A549 (cell line): ENCODE results near the gene ZRANB1. TPM values are rescaled to one million over a fixed set of nuclear protein-coding genes. Genes with fewer than 3 reads are reported as not detected.

Experiments used
- ATAC-seq, 2 experiments: fragments of 200-7000 bp in 1 of 2; fragments of >200 bp in 1 of 2; cut with Nextera tagmentation in 1 of 2; cut with Tn5 transposase in 1 of 2; 3 replicates each; pipeline versions ENCODE4 v1.8.0 to v1.9.1; 2018 to 2020; ENCODE audit warnings: mild to moderate bottlenecking in 1 of 2, moderate library complexity in 1 of 2
- CTCF ChIA-PET: fragments of 300-600 bp; sonication (Branson Sonifier 250); formaldehyde crosslinking; extraction: SDS; loops from one replicate; lab custom pipeline; 2021; ENCODE audit warnings: antibody characterized with exemption, inconsistent platforms; lab: Yijun Ruan, JAX
- POLR2A ChIA-PET: fragments of 350-600 bp; formaldehyde crosslinking; extraction: SDS; loops from one replicate; lab custom pipeline; 2021; ENCODE audit warnings: antibody characterized with exemption, inconsistent platforms; lab: Yijun Ruan, JAX
- DNase-seq, 2 experiments: peaks; one replicate each; pipeline versions ENCODE4 v3.0.0 to v3.0.0-alpha.2; 2011 to 2016; ENCODE audit warnings: low read depth in 1 of 2, low spot score in 1 of 2
- FAIRE-seq: peaks from 2 replicates; lab custom pipeline; 2011; peaks lifted over from hg19 to GRCh38; lab: Jason Lieb, UNC
- H3K27ac ChIP-seq, 2 experiments: fragments of >200 bp; sonication (Bioruptor Twin); formaldehyde crosslinking; 3 replicates each; pipeline ENCODE4 v1.5.1; 2016 to 2017
- H3K4me1 ChIP-seq: fragments of >200 bp; sonication (Bioruptor Twin); formaldehyde crosslinking; 3 replicates; pipeline ENCODE4 v1.6.1; 2016
- H3K4me2 ChIP-seq: fragments of >200 bp; sonication (Bioruptor Twin); formaldehyde crosslinking; 3 replicates; pipeline ENCODE4 v1.6.1; 2016
- H3K4me3 ChIP-seq: fragments of >200 bp; sonication (Bioruptor Twin); formaldehyde crosslinking; 3 replicates; pipeline ENCODE4 v1.5.1; 2016
- H3K9me3 ChIP-seq: fragments of >200 bp; sonication (Bioruptor Twin); formaldehyde crosslinking; 3 replicates; pipeline ENCODE4 v1.6.1; 2016
- CEBPB ChIP-seq, 2 experiments: fragments of >200 bp in 1 of 2; sonication (Bioruptor Twin) in 1 of 2; formaldehyde crosslinking in 1 of 2; IDR thresholded peaks; 2 replicates each; pipeline ENCODE4 v1.6.1; 2012 to 2016
- CHD4 ChIP-seq: fragments of 200-600 bp; sonication (generic); IDR thresholded peaks from 2 replicates; pipeline ENCODE4 v1.6.1; 2016; ENCODE audit warnings: antibody characterized with exemption, mild to moderate bottlenecking, borderline replicate concordance
- CTCF ChIP-seq: fragments of >200 bp; sonication (Bioruptor Twin); formaldehyde crosslinking; IDR thresholded peaks from 3 replicates; pipeline ENCODE4 v1.5.1; 2016
- EHF ChIP-seq: fragments of 250-450 bp; sonication (Bioruptor Pico); IDR thresholded peaks from 2 replicates; pipeline ENCODE4 v1.5.0; 2020; ENCODE audit warnings: mild to moderate bottlenecking
- FOSL2 ChIP-seq, 2 experiments: fragments of 450-650 bp in 1 of 2; fragments of >200 bp in 1 of 2; sonication (Bioruptor Twin) in 1 of 2; formaldehyde crosslinking; IDR thresholded peaks; 2 replicates each; pipeline versions ENCODE4 v1.5.0 to v1.6.1; 2016 to 2020; ENCODE audit warnings: mild to moderate bottlenecking in 1 of 2, moderate library complexity in 1 of 2
- HDAC2 ChIP-seq: fragments of 200-600 bp; sonication (generic); IDR thresholded peaks from 2 replicates; pipeline ENCODE4 v1.6.1; 2016
- JUN ChIP-seq, 2 experiments: fragments of >200 bp; sonication (Bioruptor Twin); formaldehyde crosslinking; IDR thresholded peaks; 2 replicates in 1 of 2; 3 replicates in 1 of 2; pipeline ENCODE4 v1.6.1; 2016 to 2017
- JUNB ChIP-seq: fragments of >200 bp; sonication (Bioruptor Twin); formaldehyde crosslinking; IDR thresholded peaks from 2 replicates; pipeline ENCODE4 v1.6.1; 2016
- MAFK ChIP-seq: fragments of 450-650 bp; IDR thresholded peaks from 2 replicates; pipeline ENCODE4 v1.6.1; 2014; ENCODE audit not compliant: partially characterized antibody
- PHF8 ChIP-seq: fragments of 200-600 bp; sonication (generic); IDR thresholded peaks from 2 replicates; pipeline ENCODE4 v1.6.1; 2016; ENCODE audit warnings: low read depth, mild to moderate bottlenecking, antibody characterized with exemption, moderate library complexity, borderline replicate concordance
- POLR2A ChIP-seq: IDR thresholded peaks from 2 replicates; pipeline ENCODE4 v1.6.1; 2012; ENCODE audit warnings: mild to moderate bottlenecking, low read length
- POLR2AphosphoS2 ChIP-seq: conservative IDR thresholded peaks from 2 replicates; pipeline ENCODE4 v1.6.1; 2012; ENCODE audit warnings: low read length, improper control_type of control experiment, inconsistent platforms
- RARB ChIP-seq: fragments of 250-450 bp; sonication (Bioruptor Pico); IDR thresholded peaks from 2 replicates; pipeline ENCODE4 v1.8.0; 2021; ENCODE audit warnings: mild to moderate bottlenecking, moderate library complexity
- RCOR1 ChIP-seq: fragments of 150-350 bp; IDR thresholded peaks from 2 replicates; pipeline ENCODE4 v1.6.1; 2014; ENCODE audit warnings: antibody characterized with exemption, low read length, low read depth
- RFX5 ChIP-seq: fragments of 450-650 bp; IDR thresholded peaks from 2 replicates; pipeline ENCODE4 v1.7.1; 2014; ENCODE audit warnings: antibody characterized with exemption, mild to moderate bottlenecking, moderate library complexity
- SMC3 ChIP-seq: fragments of >200 bp; sonication (Bioruptor Twin); formaldehyde crosslinking; IDR thresholded peaks from 3 replicates; pipeline ENCODE4 v1.6.1; 2018; ENCODE audit warnings: inconsistent platforms
- TP53 ChIP-seq: fragments of 250-450 bp; sonication (Bioruptor Pico); IDR thresholded peaks from 2 replicates; pipeline ENCODE4 v1.5.0; 2021; ENCODE audit warnings: mild to moderate bottlenecking, moderate library complexity
- ZSCAN20 ChIP-seq: fragments of 250-450 bp; sonication (Bioruptor Pico); IDR thresholded peaks from 2 replicates; pipeline ENCODE4 v1.8.0; 2022; ENCODE audit warnings: mild to moderate bottlenecking, moderate library complexity
- WGBS: methylation state at CpG from one replicate; pipeline ENCODE4 v1.1.6; 2017; ENCODE audit errors: missing lambda C conversion rate; 5-methylcytosine and 5-hydroxymethylcytosine counted together
- polyA plus RNA-seq, 4 experiments: library from polyadenylated mRNA; depleted of rRNA in 3 of 4; stranded (reverse); fragments of >200 nt; fragmentation: RNase III in 1 of 4; extraction: RNeasy Plus Mini Kit Qiagen cat#74134 plus additional on column Dnase treatment in 1 of 4; gene quantifications; 2 replicates in 3 of 4; 3 replicates in 1 of 4; pipeline ENCODE4 v1.2.3, GENCODE V29; 2011 to 2017
- TF ChIP-seq, protein P1 (sequence below): fragments of 200-600 bp; sonication (generic); IDR thresholded peaks from 2 replicates; pipeline ENCODE4 v1.6.1; 2016; ENCODE audit warnings: antibody characterized with exemption, mild to moderate bottlenecking, moderate library complexity

ZRANB1 gene
- polyA plus RNA-seq, 2 of the 4 experiments (the other 2 are of a cell fraction) = 8.0 to 19.5 TPM

- ATAC-seq = no peak
- H3K4me3 ChIP-seq = no peak overlapping the region
- H3K4me1 ChIP-seq = peaks cover 27% of the 10 kb centered on the region
- H3K4me2 ChIP-seq = no peak overlapping the region
- ChIA-PET CTCF (interaction anchor here (1.4 kb wide), 1 partner anchor 17 kb away, joined by 4 read pairs; no protein-coding TSS in a partner anchor), POLR2A (no interaction called here)
- no peaks in the 10 kb centered on the region for H3K9me3 ChIP-seq
- H3K27ac ChIP-seq = no peak overlapping the region
- no peak for DNase-seq
- FAIRE-seq = no peak
- 93% methylated on average over 10 of the region's 10 CpGs for WGBS
- TF ChIP-seq POLR2A = no peak
- TF ChIP-seq PHF8 = no peak
- TF ChIP-seq ZSCAN20 (CRISPR knock-in tag) = no peak
- no peak for TF ChIP-seq CTCF
- TF ChIP-seq RFX5 = no peak
- TF ChIP-seq JUNB = no peak
- no peak for TF ChIP-seq CHD4
- no peak for TF ChIP-seq HDAC2
- no peak for TF ChIP-seq EHF
- TF ChIP-seq FOSL2 (IDR thresholded peaks at IDR 0.05) = no peak
- no peak for TF ChIP-seq FOSL2 (CRISPR knock-in tag; IDR thresholded peaks at IDR 0.05)
- TF ChIP-seq, protein P1, sequence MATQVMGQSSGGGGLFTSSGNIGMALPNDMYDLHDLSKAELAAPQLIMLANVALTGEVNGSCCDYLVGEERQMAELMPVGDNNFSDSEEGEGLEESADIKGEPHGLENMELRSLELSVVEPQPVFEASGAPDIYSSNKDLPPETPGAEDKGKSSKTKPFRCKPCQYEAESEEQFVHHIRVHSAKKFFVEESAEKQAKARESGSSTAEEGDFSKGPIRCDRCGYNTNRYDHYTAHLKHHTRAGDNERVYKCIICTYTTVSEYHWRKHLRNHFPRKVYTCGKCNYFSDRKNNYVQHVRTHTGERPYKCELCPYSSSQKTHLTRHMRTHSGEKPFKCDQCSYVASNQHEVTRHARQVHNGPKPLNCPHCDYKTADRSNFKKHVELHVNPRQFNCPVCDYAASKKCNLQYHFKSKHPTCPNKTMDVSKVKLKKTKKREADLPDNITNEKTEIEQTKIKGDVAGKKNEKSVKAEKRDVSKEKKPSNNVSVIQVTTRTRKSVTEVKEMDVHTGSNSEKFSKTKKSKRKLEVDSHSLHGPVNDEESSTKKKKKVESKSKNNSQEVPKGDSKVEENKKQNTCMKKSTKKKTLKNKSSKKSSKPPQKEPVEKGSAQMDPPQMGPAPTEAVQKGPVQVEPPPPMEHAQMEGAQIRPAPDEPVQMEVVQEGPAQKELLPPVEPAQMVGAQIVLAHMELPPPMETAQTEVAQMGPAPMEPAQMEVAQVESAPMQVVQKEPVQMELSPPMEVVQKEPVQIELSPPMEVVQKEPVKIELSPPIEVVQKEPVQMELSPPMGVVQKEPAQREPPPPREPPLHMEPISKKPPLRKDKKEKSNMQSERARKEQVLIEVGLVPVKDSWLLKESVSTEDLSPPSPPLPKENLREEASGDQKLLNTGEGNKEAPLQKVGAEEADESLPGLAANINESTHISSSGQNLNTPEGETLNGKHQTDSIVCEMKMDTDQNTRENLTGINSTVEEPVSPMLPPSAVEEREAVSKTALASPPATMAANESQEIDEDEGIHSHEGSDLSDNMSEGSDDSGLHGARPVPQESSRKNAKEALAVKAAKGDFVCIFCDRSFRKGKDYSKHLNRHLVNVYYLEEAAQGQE = no peak
- TF ChIP-seq TP53 = no peak
- no peak for TF ChIP-seq POLR2AphosphoS2
- TF ChIP-seq MAFK = no peak
- TF ChIP-seq JUN (IDR thresholded peaks at IDR 0.05) = no peak
- no peak for TF ChIP-seq RCOR1
- TF ChIP-seq RARB (CRISPR knock-in tag) = no peak
- TF ChIP-seq SMC3 = no peak
Observed at GRCh38 chr10:125030567-125031197, 88.8 kb downstream of the ZRANB1 start.

DNA sequence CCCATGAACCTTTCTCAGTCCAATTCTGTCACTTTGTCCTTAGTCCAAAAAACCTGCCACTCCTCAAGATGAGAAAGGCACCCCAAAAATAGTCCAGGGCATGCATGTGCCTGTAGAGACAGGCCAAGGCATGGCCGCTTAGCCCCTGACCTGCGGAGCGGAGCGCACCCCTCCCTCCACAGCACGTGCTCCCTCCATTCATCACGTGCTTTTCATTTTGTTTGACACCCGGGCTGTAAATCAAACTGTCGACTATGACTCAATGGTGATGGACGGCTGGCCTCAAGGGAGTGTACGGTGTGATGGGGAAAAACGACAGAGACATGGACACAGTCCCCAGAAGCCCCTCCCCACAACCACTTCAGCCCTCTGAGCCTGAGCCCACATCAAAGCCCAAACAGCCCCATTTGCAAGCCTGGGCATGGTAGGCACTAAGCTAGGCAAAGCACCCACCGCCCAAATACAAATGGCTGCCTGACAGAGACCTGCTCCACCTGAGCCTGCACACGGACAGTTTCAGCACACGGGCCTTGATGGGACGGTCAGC, 90.6 kb downstream of the ZRANB1 start:
- TF ChIP-seq CEBPB (IDR thresholded peaks at IDR 0.05) = no peak
- Histone ChIP-seq H3K9me3 (no peaks in the 10 kb centered on the region), H3K27ac (no peak overlapping the region; a peak in 1 of 6 replicates), H3K4me1 (peaks cover 46% of the 10 kb centered on the region), H3K4me2 (no peak overlapping the region), H3K4me3 (no peak overlapping the region)
- WGBS = 93% methylated on average over 15 of the region's 15 CpGs
- FAIRE-seq (no peak), ATAC-seq (no peak), DNase-seq (no peak)
- ChIA-PET POLR2A (no interaction called here), CTCF (interaction anchor here (0.7 to 2.8 kb wide), 2 partner anchors 12 to 15 kb away, joined by 4 to 14 read pairs; no protein-coding TSS in a partner anchor)
